Neural cell (in vitro differentiated cells): ENCODE results near the gene CD27. TPM values are rescaled to one million over a fixed set of nuclear protein-coding genes. Genes with fewer than 3 reads are reported as not detected.

ENCODE experiments used
- H2AFZ ChIP-seq: fragments of 200-600, 300-800 bp; sonication (generic), shearing (Covaris generic); 2 replicates; pipeline ENCODE4 v1.6.0; 2014; ENCODE audit warnings: low read depth, mild to moderate bottlenecking, antibody characterized with exemption, low read length, moderate library complexity
- H3F3A ChIP-seq: fragments of 200-600 bp; shearing (Covaris generic); 2 replicates; pipeline ENCODE4 v1.6.1; 2016; ENCODE audit warnings: mild to moderate bottlenecking, moderate library complexity, mixed read lengths, antibody characterized with exemption, low read length; ENCODE audit not compliant: insufficient read depth, poor library complexity, severe bottlenecking
- H3K27ac ChIP-seq: fragments of 200-600, 300-800 bp; sonication (generic), shearing (Covaris generic); 2 replicates; pipeline ENCODE4 v1.5.1; 2014; ENCODE audit warnings: mild to moderate bottlenecking, low read length, moderate library complexity
- H3K27me3 ChIP-seq: fragments of 300-800, 200-600 bp; sonication (generic), shearing (Covaris generic); 2 replicates; pipeline ENCODE4 v1.6.0; 2014; ENCODE audit warnings: mild to moderate bottlenecking, low read depth, low read length, moderate library complexity; ENCODE audit not compliant: insufficient read depth
- H3K36me3 ChIP-seq: fragments of 300-800, 200-600 bp; sonication (generic), shearing (Covaris generic); 2 replicates; pipeline ENCODE4 v1.5.1; 2014; ENCODE audit warnings: mild to moderate bottlenecking, antibody characterized with exemption, low read length, moderate library complexity; ENCODE audit not compliant: insufficient read depth
- H3K4me2 ChIP-seq: fragments of 300-800, 200-600 bp; sonication (generic), shearing (Covaris generic); 2 replicates; pipeline ENCODE4 v1.6.0; 2014; ENCODE audit warnings: mild to moderate bottlenecking, low read length
- H3K4me3 ChIP-seq: fragments of 300-800, 200-600 bp; sonication (generic), shearing (Covaris generic); 2 replicates; pipeline ENCODE4 v1.5.1; 2014; ENCODE audit warnings: mild to moderate bottlenecking, low read length, moderate library complexity
- H3K79me2 ChIP-seq: fragments of 200-600 bp; shearing (Covaris generic); replicated peaks from 2 replicates; pipeline ENCODE4 v1.6.0; 2014; ENCODE audit warnings: mild to moderate bottlenecking, low read length, moderate library complexity; ENCODE audit not compliant: insufficient read depth
- H3K9ac ChIP-seq: fragments of 300-800, 200-600 bp; sonication (generic), shearing (Covaris generic); 2 replicates; pipeline ENCODE4 v1.6.1; 2016; ENCODE audit warnings: mild to moderate bottlenecking, low read length, mixed read lengths
- H3K9me2 ChIP-seq: fragments of 200-600 bp; shearing (Covaris generic); 2 replicates; pipeline ENCODE4 v1.6.1; 2016; ENCODE audit warnings: mild to moderate bottlenecking, low read length, mixed read lengths; ENCODE audit not compliant: insufficient read depth
- H3K9me3 ChIP-seq: fragments of 200-600, 300-800 bp; sonication (generic), shearing (Covaris generic); 2 replicates; pipeline ENCODE4 v1.6.1; 2016; ENCODE audit warnings: mild to moderate bottlenecking, mixed run types, low read length, moderate library complexity, mixed read lengths
- H4K20me1 ChIP-seq: fragments of 200-600 bp; shearing (Covaris generic); 2 replicates; pipeline ENCODE4 v1.6.1; 2016; ENCODE audit warnings: mild to moderate bottlenecking, mixed run types; ENCODE audit not compliant: insufficient read depth
- CTCF ChIP-seq: fragments of 450-650 bp; IDR thresholded peaks from 2 replicates; pipeline ENCODE4 v1.5.1; 2014; ENCODE audit warnings: antibody characterized with exemption, mild to moderate bottlenecking, moderate library complexity; ENCODE audit not compliant: poor library complexity, severe bottlenecking
- EP300 ChIP-seq: fragments of 450-650 bp; conservative IDR thresholded peaks from 2 replicates; pipeline ENCODE4 v1.6.1; 2014; ENCODE audit warnings: antibody characterized with exemption, mild to moderate bottlenecking, moderate library complexity; ENCODE audit not compliant: poor library complexity, severe bottlenecking
- EZH2 ChIP-seq: fragments of 200-600, 300-800 bp; shearing (Covaris generic), sonication (generic); IDR thresholded peaks from 2 replicates; pipeline ENCODE4 v1.6.1; 2014; ENCODE audit warnings: antibody characterized with exemption, low read length, borderline replicate concordance, mild to moderate bottlenecking; ENCODE audit not compliant: insufficient read depth, poor library complexity, severe bottlenecking
- MXI1 ChIP-seq: fragments of 450-650 bp; conservative IDR thresholded peaks from 2 replicates; pipeline ENCODE4 v1.6.1; 2014; ENCODE audit warnings: antibody characterized with exemption, mild to moderate bottlenecking; ENCODE audit not compliant: poor library complexity, severe bottlenecking
- POLR2AphosphoS5 ChIP-seq: IDR thresholded peaks from 2 replicates; pipeline ENCODE4 v1.6.1; 2012
- RAD21 ChIP-seq: fragments of 450-650 bp; conservative IDR thresholded peaks from 2 replicates; pipeline ENCODE4 v1.6.1; 2014; ENCODE audit warnings: antibody characterized with exemption, mild to moderate bottlenecking, moderate library complexity
- SMC3 ChIP-seq: fragments of 450-650 bp; conservative IDR thresholded peaks from 2 replicates; pipeline ENCODE4 v1.6.1; 2014; ENCODE audit warnings: antibody characterized with exemption, mild to moderate bottlenecking, moderate library complexity; ENCODE audit not compliant: poor library complexity
- TAF1 ChIP-seq: IDR thresholded peaks from 2 replicates; pipeline ENCODE4 v1.6.1; 2012; ENCODE audit warnings: low read depth
- polyA plus RNA-seq: library from polyadenylated mRNA; depleted of rRNA; stranded (reverse); fragments of >200 nt; gene quantifications from 2 replicates; pipeline ENCODE4 v1.2.3, GENCODE V29; 2014
- TF ChIP-seq, protein P1 (sequence below): IDR thresholded peaks from 2 replicates; pipeline ENCODE4 v1.6.1; 2012; ENCODE audit warnings: borderline replicate concordance

Gene CD27
- polyA plus RNA-seq, 1 donor from 2014 or later = not detected

DNA sequence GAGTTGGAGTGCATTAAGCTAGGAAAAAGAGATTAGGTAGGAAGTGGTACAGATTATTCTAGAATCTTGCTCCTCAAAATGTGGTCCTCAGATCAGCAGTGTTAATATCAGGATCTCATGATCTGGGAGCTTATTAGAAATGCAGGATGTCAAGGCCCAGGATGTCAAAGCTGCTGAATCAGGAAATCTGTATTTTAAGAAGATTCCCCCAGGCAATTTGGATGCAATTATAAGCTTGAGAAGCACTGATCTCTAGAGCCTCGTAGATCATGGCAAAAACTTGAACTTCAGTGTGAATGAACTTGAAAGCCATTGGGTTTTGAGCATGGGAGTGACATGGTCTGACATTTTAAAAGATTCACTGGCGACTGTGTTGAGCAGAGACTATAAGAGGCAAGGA, 55.7 kb downstream of the CD27 start:
- Histone ChIP-seq H3K9me2 (no peaks in the 10 kb centered on the region), H3K36me3 (no peaks in the 10 kb centered on the region), H3K27ac (no peak overlapping the region), H3K9ac (no peak overlapping the region), H3K27me3 (no peaks in the 10 kb centered on the region), H3K79me2 (peaks cover 17% of the 10 kb centered on the region), H4K20me1 (no peaks in the 10 kb centered on the region), H3K9me3 (no peaks in the 10 kb centered on the region), H2AFZ (no peak overlapping the region), H3K4me3 (no peak overlapping the region), H3K4me2 (no peak overlapping the region), H3F3A (no peaks in the 10 kb centered on the region)
- TF ChIP-seq TAF1 = no peak
- TF ChIP-seq EZH2 = no peak
- no peak for TF ChIP-seq SMC3
- TF ChIP-seq MXI1 = no peak
- no peak for TF ChIP-seq EP300
- TF ChIP-seq POLR2AphosphoS5 = no peak
- no peak for TF ChIP-seq CTCF
- no peak for TF ChIP-seq RAD21
- TF ChIP-seq, protein P1, sequence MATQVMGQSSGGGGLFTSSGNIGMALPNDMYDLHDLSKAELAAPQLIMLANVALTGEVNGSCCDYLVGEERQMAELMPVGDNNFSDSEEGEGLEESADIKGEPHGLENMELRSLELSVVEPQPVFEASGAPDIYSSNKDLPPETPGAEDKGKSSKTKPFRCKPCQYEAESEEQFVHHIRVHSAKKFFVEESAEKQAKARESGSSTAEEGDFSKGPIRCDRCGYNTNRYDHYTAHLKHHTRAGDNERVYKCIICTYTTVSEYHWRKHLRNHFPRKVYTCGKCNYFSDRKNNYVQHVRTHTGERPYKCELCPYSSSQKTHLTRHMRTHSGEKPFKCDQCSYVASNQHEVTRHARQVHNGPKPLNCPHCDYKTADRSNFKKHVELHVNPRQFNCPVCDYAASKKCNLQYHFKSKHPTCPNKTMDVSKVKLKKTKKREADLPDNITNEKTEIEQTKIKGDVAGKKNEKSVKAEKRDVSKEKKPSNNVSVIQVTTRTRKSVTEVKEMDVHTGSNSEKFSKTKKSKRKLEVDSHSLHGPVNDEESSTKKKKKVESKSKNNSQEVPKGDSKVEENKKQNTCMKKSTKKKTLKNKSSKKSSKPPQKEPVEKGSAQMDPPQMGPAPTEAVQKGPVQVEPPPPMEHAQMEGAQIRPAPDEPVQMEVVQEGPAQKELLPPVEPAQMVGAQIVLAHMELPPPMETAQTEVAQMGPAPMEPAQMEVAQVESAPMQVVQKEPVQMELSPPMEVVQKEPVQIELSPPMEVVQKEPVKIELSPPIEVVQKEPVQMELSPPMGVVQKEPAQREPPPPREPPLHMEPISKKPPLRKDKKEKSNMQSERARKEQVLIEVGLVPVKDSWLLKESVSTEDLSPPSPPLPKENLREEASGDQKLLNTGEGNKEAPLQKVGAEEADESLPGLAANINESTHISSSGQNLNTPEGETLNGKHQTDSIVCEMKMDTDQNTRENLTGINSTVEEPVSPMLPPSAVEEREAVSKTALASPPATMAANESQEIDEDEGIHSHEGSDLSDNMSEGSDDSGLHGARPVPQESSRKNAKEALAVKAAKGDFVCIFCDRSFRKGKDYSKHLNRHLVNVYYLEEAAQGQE = no peak

Other genes with a start within 250 kb of the CD27 start
- 0.46 TPM in 1 of 2 replicates, not detected in the other for gene CD9, start 244.6 kb upstream of the CD27 start, polyA plus RNA-seq
- gene PLEKHG6, start 134.3 kb upstream of the CD27 start, polyA plus RNA-seq = not detected in 2 replicates
- gene TNFRSF1A, start 102.9 kb upstream of the CD27 start, polyA plus RNA-seq = 4.5 and 6.7 TPM in 2 replicates
- gene SCNN1A, start 69.4 kb upstream of the CD27 start, polyA plus RNA-seq = not detected in 2 replicates
- gene LTBR, start 60.8 kb upstream of the CD27 start, polyA plus RNA-seq = not detected in 2 replicates
- not detected in 2 replicates for gene TAPBPL, start 7.1 kb downstream of the CD27 start, polyA plus RNA-seq
- gene VAMP1, start 25.7 kb downstream of the CD27 start, polyA plus RNA-seq = 4.3 and 6.7 TPM in 2 replicates
- gene MRPL51, start 48.3 kb downstream of the CD27 start, polyA plus RNA-seq = 111 and 117 TPM in 2 replicates
- gene NCAPD2, start 49.1 kb downstream of the CD27 start, polyA plus RNA-seq = 4.5 and 5.6 TPM in 2 replicates
- 1,673 and 1,838 TPM in 2 replicates for gene GAPDH, start 89.6 kb downstream of the CD27 start, polyA plus RNA-seq
- 12.0 and 16.9 TPM in 2 replicates for gene IFFO1, start 111.1 kb downstream of the CD27 start, polyA plus RNA-seq
- 30.7 and 38.8 TPM in 2 replicates for gene NOP2, start 123.3 kb downstream of the CD27 start, polyA plus RNA-seq
- 146 and 173 TPM in 2 replicates for gene CHD4, start 162.4 kb downstream of the CD27 start, polyA plus RNA-seq
- 0.48 TPM in 1 of 2 replicates, not detected in the other for gene LPAR5, start 191.0 kb downstream of the CD27 start, polyA plus RNA-seq
- gene ACRBP, start 202.5 kb downstream of the CD27 start, polyA plus RNA-seq = 1.6 and 4.7 TPM in 2 replicates
- gene ING4, start 218.2 kb downstream of the CD27 start, polyA plus RNA-seq = 522 and 540 TPM in 2 replicates
- 25.8 and 30.2 TPM in 2 replicates for gene ZNF384, start 244.4 kb downstream of the CD27 start, polyA plus RNA-seq